Loucy (cell line): Measurements from ENCODE around the gene WDR19.

Experiments
- H2AFZ ChIP-seq: fragments of 200-600 bp; sonication (generic); 2 replicates; pipeline ENCODE4 v1.6.0; 2016; ENCODE audit warnings: antibody characterized with exemption, mild to moderate bottlenecking, low read length, moderate library complexity
- H3F3A ChIP-seq: fragments of 200-600 bp; 2 replicates; pipeline ENCODE4 v1.6.0; 2016; ENCODE audit warnings: antibody characterized with exemption, low read depth, mild to moderate bottlenecking
- H3K27me3 ChIP-seq: fragments of 200-600 bp; sonication (generic); 2 replicates; pipeline ENCODE4 v1.6.1; 2014; ENCODE audit warnings: low read length, mild to moderate bottlenecking; ENCODE audit not compliant: insufficient read depth, poor library complexity, severe bottlenecking
- H3K36me3 ChIP-seq: fragments of 200-600 bp; sonication (generic); 2 replicates; pipeline ENCODE4 v1.6.1; 2016; ENCODE audit warnings: low read length; ENCODE audit not compliant: insufficient read depth
- H3K4me1 ChIP-seq: fragments of 200-600 bp; sonication (generic); 2 replicates; pipeline ENCODE4 v1.5.1; 2014; ENCODE audit warnings: low read length, mild to moderate bottlenecking; ENCODE audit not compliant: insufficient read depth, poor library complexity, severe bottlenecking
- H3K4me2 ChIP-seq: fragments of 200-600 bp; sonication (generic); 2 replicates; pipeline ENCODE4 v1.6.0; 2014; ENCODE audit warnings: antibody characterized with exemption, low read length, low read depth, mild to moderate bottlenecking; ENCODE audit not compliant: poor library complexity, severe bottlenecking
- H3K4me3 ChIP-seq: fragments of 200-600 bp; sonication (generic); 2 replicates; pipeline ENCODE4 v1.5.1; 2014; ENCODE audit warnings: low read length, mild to moderate bottlenecking, mixed read lengths; ENCODE audit not compliant: poor library complexity, severe bottlenecking
- H3K79me2 ChIP-seq: fragments of 200-600 bp; sonication (generic); 2 replicates; pipeline ENCODE4 v1.6.1; 2014; ENCODE audit warnings: low read length; ENCODE audit not compliant: insufficient read depth
- H3K9ac ChIP-seq: fragments of 200-600 bp; sonication (generic); 2 replicates; pipeline ENCODE4 v1.6.0; 2014; ENCODE audit warnings: mild to moderate bottlenecking, low read depth, low read length, moderate library complexity; ENCODE audit not compliant: poor library complexity, severe bottlenecking
- H3K9me2 ChIP-seq: fragments of 200-600 bp; sonication (generic); replicated peaks from 2 replicates; pipeline ENCODE4 v1.6.1; 2016; ENCODE audit warnings: low read depth, low read length, mixed read lengths
- H3K9me3 ChIP-seq: fragments of 200-600 bp; sonication (generic); 2 replicates; pipeline ENCODE4 v1.6.1; 2014; ENCODE audit warnings: mild to moderate bottlenecking, antibody characterized with exemption, low read length, low read depth; ENCODE audit not compliant: insufficient read depth
- H4K20me1 ChIP-seq: fragments of 200-600 bp; sonication (generic); 2 replicates; pipeline ENCODE4 v1.6.0; 2014; ENCODE audit warnings: antibody characterized with exemption, low read length, mild to moderate bottlenecking; ENCODE audit not compliant: insufficient read depth, poor library complexity, severe bottlenecking
- CTCF ChIP-seq: fragments of 200-600 bp; sonication (generic); conservative IDR thresholded peaks from 2 replicates; pipeline ENCODE4 v1.5.1; 2014; ENCODE audit warnings: mild to moderate bottlenecking, antibody characterized with exemption, low read length
- EZH2phosphoT487 ChIP-seq: fragments of 200-600 bp; IDR thresholded peaks from 2 replicates; pipeline ENCODE4 v1.6.1; 2018; ENCODE audit warnings: antibody characterized with exemption, mild to moderate bottlenecking, moderate library complexity, borderline replicate concordance

The WDR19 gene

DNA sequence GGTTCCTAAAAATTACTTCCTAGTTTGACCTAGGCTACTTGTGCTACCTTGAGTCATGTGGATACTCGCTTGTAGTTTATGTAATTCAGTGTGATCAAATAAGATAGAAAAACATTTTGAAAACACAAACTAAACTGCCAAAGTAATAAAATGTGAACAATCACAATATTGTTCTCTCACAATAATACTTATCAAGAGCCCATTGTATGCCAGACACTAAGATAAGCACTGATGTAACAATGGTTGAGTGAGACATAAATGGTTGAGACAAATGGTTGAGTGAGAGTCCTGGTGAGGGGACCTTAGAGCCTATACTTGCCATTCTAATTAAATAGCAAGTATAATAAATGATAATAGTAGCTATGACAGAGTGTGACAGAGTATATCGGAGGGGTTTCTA lies 142.1 kb downstream of the WDR19 start:
- no peaks in the 10 kb centered on the region for H3K9me2 ChIP-seq
- H4K20me1 ChIP-seq = no peaks in the 10 kb centered on the region
- no peaks in the 10 kb centered on the region for H3K9me3 ChIP-seq
- H3K4me1 ChIP-seq = no peaks in the 10 kb centered on the region
- H3K79me2 ChIP-seq = peaks cover 18% of the 10 kb centered on the region
- H3K27me3 ChIP-seq = no peaks in the 10 kb centered on the region
- no peak overlapping the region for H3K9ac ChIP-seq
- H3K4me2 ChIP-seq = no peak overlapping the region
- no peak overlapping the region for H3K4me3 ChIP-seq
- H2AFZ ChIP-seq = no peak overlapping the region
- H3F3A ChIP-seq = no peaks in the 10 kb centered on the region
- H3K36me3 ChIP-seq = peaks cover 76% of the 10 kb centered on the region
- no peak for TF ChIP-seq EZH2phosphoT487
- no peak for TF ChIP-seq CTCF

DNA sequence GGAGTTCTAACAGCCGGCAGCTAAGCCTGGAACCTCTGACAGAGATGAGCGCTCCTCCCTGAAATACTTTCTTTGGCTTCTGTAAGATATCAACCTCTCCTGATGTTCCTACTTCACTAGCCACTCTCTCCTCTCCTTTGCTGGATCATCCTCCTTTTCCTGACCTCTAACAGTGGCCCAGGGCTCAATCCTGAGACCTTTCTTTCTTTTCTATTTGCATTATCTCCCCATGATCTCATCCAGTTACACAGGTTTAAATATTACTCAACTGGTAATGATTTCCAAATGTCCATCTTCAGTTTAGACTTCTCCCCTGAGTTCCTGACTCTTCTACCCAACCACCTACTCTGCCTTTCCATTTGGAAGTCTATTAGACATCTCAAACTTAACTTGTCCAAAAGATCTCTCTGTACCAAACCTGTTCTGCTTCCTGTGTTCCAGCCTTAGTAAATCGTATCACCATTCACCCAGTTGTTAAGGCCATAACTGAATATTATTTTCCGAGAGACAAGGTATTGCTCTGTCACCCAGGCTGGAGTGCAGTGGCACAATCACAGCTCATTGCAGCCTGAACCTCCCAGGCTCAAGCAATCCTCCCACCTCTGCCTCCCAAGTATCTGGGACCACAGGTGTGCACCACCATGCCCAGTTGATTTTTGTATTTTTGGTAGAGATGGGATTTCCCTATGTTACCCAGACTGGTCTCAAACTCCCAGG lies 142.7 kb downstream of the WDR19 start:
- H3K4me1 ChIP-seq = no peaks in the 10 kb centered on the region
- H3K4me3 ChIP-seq = no peak overlapping the region
- peaks cover 70% of the 10 kb centered on the region for H3K36me3 ChIP-seq
- H3K9ac ChIP-seq = no peak overlapping the region
- H3K79me2 ChIP-seq = peaks cover 24% of the 10 kb centered on the region
- H2AFZ ChIP-seq = no peak overlapping the region
- H4K20me1 ChIP-seq = no peaks in the 10 kb centered on the region
- H3K9me2 ChIP-seq = no peaks in the 10 kb centered on the region
- H3K27me3 ChIP-seq = no peaks in the 10 kb centered on the region
- H3K4me2 ChIP-seq = no peak overlapping the region
- TF ChIP-seq EZH2phosphoT487 (no peak), CTCF (no peak)
- no peaks in the 10 kb centered on the region for H3K9me3 ChIP-seq
- H3F3A ChIP-seq = no peaks in the 10 kb centered on the region

- TF ChIP-seq EZH2phosphoT487 (no peak), CTCF (no peak)
- no peak overlapping the region for H3K4me2 ChIP-seq
- no peaks in the 10 kb centered on the region for H3K4me1 ChIP-seq
- H3K9me2 ChIP-seq = no peaks in the 10 kb centered on the region
- H3K9ac ChIP-seq = no peak overlapping the region
- no peak overlapping the region for H2AFZ ChIP-seq
- no peaks in the 10 kb centered on the region for H3K27me3 ChIP-seq
- peaks cover 36% of the 10 kb centered on the region for H3K79me2 ChIP-seq
- H3K4me3 ChIP-seq = no peak overlapping the region
- no peaks in the 10 kb centered on the region for H3F3A ChIP-seq
- peaks cover 7% of the 10 kb centered on the region for H4K20me1 ChIP-seq
- peaks cover 56% of the 10 kb centered on the region for H3K36me3 ChIP-seq
- H3K9me3 ChIP-seq = no peaks in the 10 kb centered on the region
These were observed 144.2 kb downstream of the WDR19 start for GRCh38 chr4:39326468-39326977.
